Esophagus muscularis mucosa (tissue), 4 donors: ENCODE measurements around the gene SPATA3. TPM values are rescaled to one million over a fixed set of nuclear protein-coding genes. Genes with fewer than 3 reads are reported as not detected.

Experiments
- DNase-seq: peaks from one replicate; pipeline ENCODE4 v3.0.0-alpha.2; 2017; ENCODE audit errors: extremely low spot score
- H3K27ac ChIP-seq, 4 donors: fragments of 200-600 bp; sonication (generic); replicated peaks in 1 of 4; 1 replicate in 3 of 4; 2 replicates in 1 of 4; pipeline ENCODE4 v1.5.1; 2016 to 2019; ENCODE audit warnings: mild to moderate bottlenecking in 1 of 4
- H3K27me3 ChIP-seq, 4 donors: fragments of 200-600 bp; sonication (generic); one replicate each; pipeline versions ENCODE4 v1.5.1 to v1.6.0; 2016 to 2019
- H3K36me3 ChIP-seq, 4 donors: fragments of 200-600 bp; sonication (generic); one replicate each; pipeline ENCODE4 v1.5.1; 2016 to 2019
- H3K4me1 ChIP-seq, 4 donors: fragments of 200-600 bp; sonication (generic); one replicate each; pipeline ENCODE4 v1.5.1; 2016 to 2019
- H3K4me3 ChIP-seq, 4 donors: fragments of 200-600 bp; sonication (generic); 1 replicate in 2 of 4; 2 replicates in 2 of 4; pipeline ENCODE4 v1.5.1; 2016 to 2019; ENCODE audit warnings: mild to moderate bottlenecking in 4 of 4, moderate library complexity in 1 of 4
- H3K9me3 ChIP-seq, 4 donors: fragments of 200-600 bp; sonication (generic); 1 replicate in 3 of 4; 2 replicates in 1 of 4; pipeline ENCODE4 v1.5.1; 2016 to 2019
- EP300 ChIP-seq: sonication (generic); formaldehyde crosslinking; IDR thresholded peaks from one replicate; pipeline ENCODE4 v1.6.1; 2017; ENCODE audit warnings: antibody characterized with exemption
- POLR2A ChIP-seq: fragments of 450-650 bp; IDR thresholded peaks from one replicate; pipeline ENCODE4 v1.6.1; 2017; ENCODE audit warnings: antibody characterized with exemption, moderate library complexity, mild to moderate bottlenecking, low read depth
- POLR2AphosphoS5 ChIP-seq, 2 donors: sonication (generic); formaldehyde crosslinking; IDR thresholded peaks; one replicate each; pipeline ENCODE4 v1.6.1; 2017; ENCODE audit warnings: antibody characterized with exemption in 2 of 2
- WGBS: methylation state at CpG from one replicate; pipeline ENCODE4 v1.1.5; 2018; 5-methylcytosine and 5-hydroxymethylcytosine counted together
- intact Hi-C: fragments of 100-400 bp; cut with DNase I; formaldehyde crosslinking; loops from one replicate; pipeline ENCODE4 v1.15.1; 2023
- total RNA-seq, 4 donors: library from RNA; depleted of rRNA; stranded (reverse); fragments of >200 nt; gene quantifications; one replicate each; pipeline versions ENCODE4 v1.1.0 to v1.2.1, GENCODE V29; 2016
- TF ChIP-seq, protein P1 (sequence below), 3 experiments: fragments of 200-600 bp in 2 of 3; fragments of 450-650 bp in 1 of 3; sonication (generic) in 2 of 3; IDR thresholded peaks; one replicate each; pipeline ENCODE4 v1.5.1; 2017 to 2019; ENCODE audit warnings: antibody characterized with exemption in 3 of 3, mild to moderate bottlenecking in 2 of 3, moderate library complexity in 1 of 3

SPATA3 gene
- total RNA-seq, 4 donors from 2014 or later, result not detected

DNA sequence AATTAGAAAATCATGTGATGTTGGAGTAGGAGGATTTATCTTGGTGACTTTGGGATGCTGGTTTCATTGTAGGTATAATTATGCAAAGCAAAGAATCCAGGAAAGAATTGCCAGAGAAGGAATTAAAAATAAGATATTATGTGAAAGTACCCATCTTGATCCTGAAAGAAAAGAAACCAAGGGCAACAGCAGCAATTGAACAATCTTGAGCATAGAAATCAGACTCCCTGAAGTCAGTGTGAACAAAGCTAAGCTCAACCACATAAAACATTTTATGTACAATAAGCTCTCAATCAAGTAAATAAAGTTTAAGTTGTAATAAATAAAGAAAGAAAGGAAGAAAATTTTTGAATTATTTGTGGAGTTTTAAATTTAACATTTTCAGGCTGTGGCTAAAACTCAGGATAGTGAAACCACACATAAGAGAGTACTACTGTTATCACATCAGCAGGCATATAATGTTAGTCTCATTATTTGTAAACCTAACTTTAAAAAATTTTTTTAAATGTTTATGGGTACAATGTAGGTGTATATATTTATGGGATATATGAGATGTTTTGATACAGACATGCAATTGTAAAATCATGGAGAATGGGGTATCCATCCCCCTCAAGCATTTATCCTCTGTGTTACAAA, 38.0 kb upstream of the SPATA3 start:
- Histone ChIP-seq H3K4me1 (peaks cover 0 to 13% (median 11%) of the 10 kb centered on the region in 4 donors), H3K36me3 (no peaks in the 10 kb centered on the region), H3K4me3 (peak overlapping the region; percentile 41 to 53 (median 44)), H3K9me3 (peaks cover 0 to 6% (median 0%) of the 10 kb centered on the region in 4 donors), H3K27ac (no peak overlapping the region), H3K27me3 (peaks cover 0 to 66% (median 5%) of the 10 kb centered on the region in 4 donors)
- intact Hi-C loops, result no loop called here
- TF ChIP-seq, protein P1, sequence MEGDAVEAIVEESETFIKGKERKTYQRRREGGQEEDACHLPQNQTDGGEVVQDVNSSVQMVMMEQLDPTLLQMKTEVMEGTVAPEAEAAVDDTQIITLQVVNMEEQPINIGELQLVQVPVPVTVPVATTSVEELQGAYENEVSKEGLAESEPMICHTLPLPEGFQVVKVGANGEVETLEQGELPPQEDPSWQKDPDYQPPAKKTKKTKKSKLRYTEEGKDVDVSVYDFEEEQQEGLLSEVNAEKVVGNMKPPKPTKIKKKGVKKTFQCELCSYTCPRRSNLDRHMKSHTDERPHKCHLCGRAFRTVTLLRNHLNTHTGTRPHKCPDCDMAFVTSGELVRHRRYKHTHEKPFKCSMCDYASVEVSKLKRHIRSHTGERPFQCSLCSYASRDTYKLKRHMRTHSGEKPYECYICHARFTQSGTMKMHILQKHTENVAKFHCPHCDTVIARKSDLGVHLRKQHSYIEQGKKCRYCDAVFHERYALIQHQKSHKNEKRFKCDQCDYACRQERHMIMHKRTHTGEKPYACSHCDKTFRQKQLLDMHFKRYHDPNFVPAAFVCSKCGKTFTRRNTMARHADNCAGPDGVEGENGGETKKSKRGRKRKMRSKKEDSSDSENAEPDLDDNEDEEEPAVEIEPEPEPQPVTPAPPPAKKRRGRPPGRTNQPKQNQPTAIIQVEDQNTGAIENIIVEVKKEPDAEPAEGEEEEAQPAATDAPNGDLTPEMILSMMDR (IDR thresholded peaks at IDR 0.05), result no peak
- TF ChIP-seq POLR2A (no peak), POLR2AphosphoS5 (IDR thresholded peaks at IDR 0.05) (no peak), EP300 (no peak)
- no peak for DNase-seq

DNA sequence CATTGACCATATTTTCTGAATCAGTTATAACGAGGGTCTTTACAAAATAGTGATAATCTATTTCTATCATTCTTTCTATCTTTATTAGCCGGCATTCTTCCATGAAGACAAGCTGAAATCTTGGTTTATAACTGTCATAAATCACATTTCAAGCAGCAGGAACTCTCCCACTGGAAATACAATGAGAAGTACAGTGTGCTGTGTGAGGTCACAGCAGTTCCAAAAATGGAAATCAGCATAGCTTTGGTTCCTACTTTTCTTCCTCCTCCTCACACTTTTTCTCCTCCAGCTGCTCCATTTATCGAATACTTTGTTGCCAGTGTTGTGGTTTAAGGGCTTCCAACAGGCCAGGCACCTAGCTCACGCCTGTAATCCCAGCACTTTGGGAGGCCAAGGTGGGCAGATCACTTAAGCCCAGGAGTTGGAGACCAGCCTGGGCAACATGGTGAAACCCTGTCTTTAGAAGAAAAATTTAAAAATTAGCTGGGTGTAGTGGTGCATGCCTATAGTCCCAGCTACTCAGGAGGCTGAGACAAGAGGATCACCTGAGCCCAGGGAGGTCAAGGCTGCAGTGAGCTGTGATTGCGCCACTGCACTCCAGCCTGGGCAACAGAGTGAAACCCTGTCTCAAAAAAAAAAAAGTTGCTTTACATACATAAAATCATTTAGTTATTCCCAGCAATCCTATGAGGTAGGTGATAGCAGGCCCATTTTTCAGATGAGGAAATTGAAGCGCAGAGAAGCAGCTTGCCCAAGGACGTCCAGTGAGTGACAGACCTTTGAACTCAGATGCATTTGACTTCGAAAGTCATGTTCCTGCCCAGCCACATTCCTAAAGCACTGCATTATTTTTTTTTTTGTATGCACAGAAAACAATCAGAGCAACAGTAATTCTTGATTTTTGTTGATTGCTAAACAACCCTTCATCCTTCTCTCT, 36.8 kb upstream of the SPATA3 start:
- TF ChIP-seq POLR2A, result no peak
- Histone ChIP-seq H3K4me3 (no peak overlapping the region), H3K27ac (no peak overlapping the region), H3K27me3 (peaks cover 0 to 68% (median 5%) of the 10 kb centered on the region in 4 donors), H3K36me3 (no peaks in the 10 kb centered on the region), H3K9me3 (no peaks in the 10 kb centered on the region), H3K4me1 (peaks cover 0 to 13% (median 11%) of the 10 kb centered on the region in 4 donors)
- intact Hi-C loops, result no loop called here
- no peak for DNase-seq
- 88% methylated on average over 8 of the region's 8 CpGs for WGBS

DNA sequence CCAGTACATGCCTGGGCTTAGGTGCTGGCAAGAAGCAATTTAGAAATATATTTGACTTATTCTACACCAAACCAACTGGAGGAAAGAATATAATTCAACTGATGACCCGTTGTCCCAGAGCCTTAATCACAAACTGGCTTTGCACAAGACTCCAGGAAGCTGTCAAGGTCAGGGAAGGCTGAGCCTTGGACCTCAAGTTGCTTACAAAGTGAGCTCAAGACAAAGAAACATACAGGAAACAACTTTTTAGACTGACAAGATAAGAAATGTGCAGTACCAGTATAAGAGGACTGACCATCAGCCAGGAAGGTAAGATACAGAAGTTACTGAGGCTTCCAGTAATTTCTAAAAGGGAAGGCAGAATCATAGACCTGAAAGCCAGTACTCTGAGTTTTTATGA, 35.9 kb upstream of the SPATA3 start:
- peaks cover 0 to 75% (median 5%) of the 10 kb centered on the region in 4 donors for H3K27me3 ChIP-seq
- H3K4me1 ChIP-seq, result peaks cover 0 to 13% (median 11%) of the 10 kb centered on the region in 4 donors
- intact Hi-C loops, result no loop called here
- no peak for DNase-seq
- no peaks in the 10 kb centered on the region for H3K9me3 ChIP-seq
- no peak overlapping the region for H3K27ac ChIP-seq
- H3K4me3 ChIP-seq, result no peak overlapping the region
- TF ChIP-seq POLR2A (no peak), POLR2AphosphoS5 (IDR thresholded peaks at IDR 0.05) (no peak), EP300 (no peak)
- TF ChIP-seq, protein P1 (IDR thresholded peaks at IDR 0.05), result no peak
- 53% methylated on average over 1 of the region's 1 CpG for WGBS
- H3K36me3 ChIP-seq, result no peaks in the 10 kb centered on the region

DNA sequence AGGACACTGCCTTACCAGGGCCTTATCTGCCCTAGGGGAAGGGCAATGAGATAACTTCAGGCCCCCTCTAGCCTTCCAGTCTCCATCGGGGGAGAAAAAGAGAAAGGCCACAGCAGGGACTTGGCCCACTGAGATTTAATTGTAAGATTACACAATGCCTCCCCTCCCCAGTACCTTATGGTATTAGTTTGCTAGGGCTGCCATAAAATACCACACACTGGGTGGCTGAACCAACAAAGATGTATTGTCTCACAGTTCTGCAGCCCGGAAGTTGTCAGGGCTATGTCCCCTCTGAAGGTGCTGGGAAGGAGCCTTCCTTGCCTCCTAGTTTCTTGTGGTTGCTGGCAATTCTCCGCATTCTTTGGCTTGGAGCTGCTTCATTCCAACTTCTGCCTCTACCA, 34.8 kb upstream of the SPATA3 start:
- H3K4me3 ChIP-seq, result no peak overlapping the region
- H3K9me3 ChIP-seq, result no peaks in the 10 kb centered on the region
- H3K4me1 ChIP-seq, result peaks cover 0 to 13% (median 11%) of the 10 kb centered on the region in 4 donors
- no peaks in the 10 kb centered on the region for H3K36me3 ChIP-seq
- H3K27me3 ChIP-seq, result peaks cover 0 to 75% (median 5%) of the 10 kb centered on the region in 4 donors
- H3K27ac ChIP-seq, result no peak overlapping the region
- WGBS, result 88% methylated on average over 3 of the region's 3 CpGs
- no peak for DNase-seq
- TF ChIP-seq, protein P1 (IDR thresholded peaks at IDR 0.05), result no peak
- no peak for TF ChIP-seq EP300
- TF ChIP-seq POLR2AphosphoS5 (IDR thresholded peaks at IDR 0.05), result no peak
- TF ChIP-seq POLR2A, result no peak
- intact Hi-C loops, result no loop called here

DNA sequence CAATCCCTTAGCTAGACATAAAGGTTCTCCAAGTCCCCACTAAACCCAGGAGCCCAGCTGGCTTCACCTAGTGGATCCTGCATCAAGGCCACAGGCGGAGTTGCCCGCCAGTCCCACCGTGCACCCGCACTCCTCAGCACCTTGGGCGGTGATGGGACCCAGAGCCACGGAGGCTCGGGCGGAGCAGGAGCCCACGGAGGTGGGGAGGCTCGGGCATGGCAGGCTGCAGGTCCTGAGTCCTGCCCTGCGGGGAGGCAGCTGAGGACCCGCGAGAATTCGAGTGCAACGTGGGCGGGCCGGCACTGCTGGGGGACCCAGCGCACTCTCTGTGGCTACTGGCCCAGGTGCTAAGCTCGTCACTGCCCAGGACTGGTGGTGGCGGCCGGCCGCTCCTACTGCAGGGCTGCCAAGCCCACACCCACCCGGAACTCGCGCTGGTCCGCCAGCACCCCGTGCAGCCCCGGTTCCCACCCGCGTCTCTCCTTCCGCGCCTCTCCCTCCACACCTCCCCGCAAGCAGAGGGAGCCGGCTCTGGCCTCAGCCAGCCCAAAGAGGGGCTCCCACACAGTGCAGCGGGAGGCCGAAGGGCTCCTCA, 31.7 kb upstream of the SPATA3 start:
- H3K27me3 ChIP-seq, result peaks cover 0 to 44% (median 0%) of the 10 kb centered on the region in 4 donors
- no peak overlapping the region for H3K4me3 ChIP-seq
- no peak overlapping the region for H3K27ac ChIP-seq
- H3K9me3 ChIP-seq, result no peaks in the 10 kb centered on the region
- DNase-seq, result no peak
- H3K4me1 ChIP-seq, result no peaks in the 10 kb centered on the region
- WGBS, result 98% methylated on average over 33 of the region's 36 CpGs
- TF ChIP-seq EP300 (no peak), POLR2AphosphoS5 (IDR thresholded peaks at IDR 0.05) (no peak), POLR2A (no peak)
- TF ChIP-seq, protein P1 (IDR thresholded peaks at IDR 0.05), result no peak
- H3K36me3 ChIP-seq, result no peaks in the 10 kb centered on the region
- intact Hi-C loops, result no loop called here
